ENCODE results near the gene ARID5B.

ARID5B gene

GRCh38 chr10:61901829-61902444 lies 438 bp downstream of the ARID5B start:
- H3K4me1 ChIP-seq (ENCODE audit: control extremely low read depth in 1 of 4, control insufficient read depth in 4 of 4, insufficient read depth in 4 of 4, low read length in 3 of 4) = peaks cover 26 to 62% (median 38%) of the 10 kb centered on the region in 4 experiments
- H3K4me3 ChIP-seq (ENCODE audit: control insufficient read depth in 1 of 7, extremely low read depth in 1 of 7, insufficient read depth in 4 of 7, low read depth in 2 of 7, low read length in 6 of 7) = peak overlapping the region; percentile 52 to 100 (median 92)
- WGBS (ENCODE audit: insufficient coverage) = 0% methylated on average over 7 of the region's 14 CpGs
- H3K9me3 ChIP-seq (ENCODE audit: control extremely low read depth in 1 of 5, control insufficient read depth in 4 of 5, insufficient read depth in 2 of 5, low read depth in 1 of 5, low read length in 4 of 5) = no peaks in the 10 kb centered on the region
- DNase-seq = peak in 1 of 3 donors; percentile 46
- H3K27ac ChIP-seq (ENCODE audit: insufficient read depth in 1 of 2, low read depth in 1 of 2, low read length in 2 of 2, poor library complexity in 1 of 2, severe bottlenecking in 2 of 2) = peak overlapping the region; percentile 64 to 99
- ChIA-PET POLR2A (interaction anchor here (0.7 to 0.9 kb wide), 3 partner anchors 33 to 137 kb away, joined by 3 to 4 read pairs (median 3); no protein-coding TSS in a partner anchor), CTCF (interaction anchor here (0.6 to 4.5 kb wide), 7 partner anchors 12 to 343 kb away, joined by 3 to 22 read pairs (median 6); no protein-coding TSS in a partner anchor)
- H3K36me3 ChIP-seq (ENCODE audit: control insufficient read depth in 4 of 4, insufficient read depth in 4 of 4, low read length in 3 of 4) = peaks cover 0 to 2% (median 0%) of the 10 kb centered on the region in 4 experiments
- no peaks in the 10 kb centered on the region for H3K27me3 ChIP-seq (replicated peaks in 2 of 5; ENCODE audit: control insufficient read depth in 4 of 5, insufficient read depth in 5 of 5, low read length in 4 of 5)

- peaks cover 0 to 5% (median 0%) of the 10 kb centered on the region in 4 experiments for H3K36me3 ChIP-seq (ENCODE audit: control insufficient read depth in 4 of 4, insufficient read depth in 4 of 4, low read length in 3 of 4)
- no peaks in the 10 kb centered on the region for H3K27me3 ChIP-seq (replicated peaks in 2 of 5; ENCODE audit: control insufficient read depth in 4 of 5, insufficient read depth in 5 of 5, low read length in 4 of 5)
- H3K9me3 ChIP-seq (ENCODE audit: control extremely low read depth in 1 of 5, control insufficient read depth in 4 of 5, insufficient read depth in 2 of 5, low read depth in 1 of 5, low read length in 4 of 5) = no peaks in the 10 kb centered on the region
- DNase-seq = peak; percentile 74 to 88 (median 79)
- H3K27ac ChIP-seq (ENCODE audit: insufficient read depth in 1 of 2, low read depth in 1 of 2, low read length in 2 of 2, poor library complexity in 1 of 2, severe bottlenecking in 2 of 2) = peak overlapping the region; percentile 64 to 99
- peak overlapping the region; percentile 58 to 100 (median 92) for H3K4me3 ChIP-seq (ENCODE audit: control insufficient read depth in 1 of 7, extremely low read depth in 1 of 7, insufficient read depth in 4 of 7, low read depth in 2 of 7, low read length in 6 of 7)
- POLR2A ChIA-PET = interaction anchor here (0.7 kb wide), 2 partner anchors 33 to 127 kb away, joined by 3 to 4 read pairs; no protein-coding TSS in a partner anchor
- peaks cover 21 to 55% (median 34%) of the 10 kb centered on the region in 4 experiments for H3K4me1 ChIP-seq (ENCODE audit: control extremely low read depth in 1 of 4, control insufficient read depth in 4 of 4, insufficient read depth in 4 of 4, low read length in 3 of 4)
- CTCF ChIA-PET = interaction anchor here (0.6 to 4.5 kb wide), 6 partner anchors 13 to 342 kb away, joined by 3 to 22 read pairs (median 6); no protein-coding TSS in a partner anchor
- WGBS (ENCODE audit: insufficient coverage) = 0% methylated on average over 11 of the region's 25 CpGs
These were observed 1.1 kb downstream of the ARID5B start for GRCh38 chr10:61902445-61903220.

- H3K4me1 ChIP-seq (ENCODE audit: control extremely low read depth in 1 of 4, control insufficient read depth in 4 of 4, insufficient read depth in 4 of 4, low read length in 3 of 4) = peaks cover 16 to 48% (median 29%) of the 10 kb centered on the region in 4 experiments
These were observed 1.9 kb downstream of the ARID5B start for GRCh38 chr10:61903221-61903927.

GRCh38 chr10:61903928-61904344 lies 2.4 kb downstream of the ARID5B start:
- no peaks in the 10 kb centered on the region for H3K9me3 ChIP-seq (ENCODE audit: control extremely low read depth in 1 of 5, control insufficient read depth in 4 of 5, insufficient read depth in 2 of 5, low read depth in 1 of 5, low read length in 4 of 5)
- H3K4me3 ChIP-seq (ENCODE audit: control insufficient read depth in 1 of 7, extremely low read depth in 1 of 7, insufficient read depth in 4 of 7, low read depth in 2 of 7, low read length in 6 of 7) = peak overlapping the region; percentile 14 to 100 (median 92)
- ChIA-PET POLR2A (no interaction called here), CTCF (interaction anchor here (0.6 to 3.2 kb wide), 4 partner anchors 12 to 1076 kb away, joined by 3 to 14 read pairs (median 5); no protein-coding TSS in a partner anchor)
- H3K27ac ChIP-seq (ENCODE audit: insufficient read depth in 1 of 2, low read depth in 1 of 2, low read length in 2 of 2, poor library complexity in 1 of 2, severe bottlenecking in 2 of 2) = peak overlapping the region; percentile 85 to 99
- no peak for DNase-seq
- 50% methylated on average over 1 of the region's 7 CpGs for whole genome bisulfite sequencing (ENCODE audit: insufficient coverage)
- peaks cover 0 to 5% (median 0%) of the 10 kb centered on the region in 4 experiments for H3K36me3 ChIP-seq (ENCODE audit: control insufficient read depth in 4 of 4, insufficient read depth in 4 of 4, low read length in 3 of 4)
- peaks cover 12 to 42% (median 24%) of the 10 kb centered on the region in 4 experiments for H3K4me1 ChIP-seq (ENCODE audit: control extremely low read depth in 1 of 4, control insufficient read depth in 4 of 4, insufficient read depth in 4 of 4, low read length in 3 of 4)
- no peaks in the 10 kb centered on the region for H3K27me3 ChIP-seq (replicated peaks in 2 of 5; ENCODE audit: control insufficient read depth in 4 of 5, insufficient read depth in 5 of 5, low read length in 4 of 5)

More at GRCh38 chr10:61903221-61903927, 1.9 kb downstream of the ARID5B start:
- CTCF ChIA-PET = interaction anchor here (0.6 to 3.2 kb wide), 5 partner anchors 12 to 1075 kb away, joined by 3 to 14 read pairs (median 6); no protein-coding TSS in a partner anchor
- POLR2A ChIA-PET = no interaction called here
- DNase-seq = peak; percentile 67 to 86 (median 77)
- Histone ChIP-seq H3K4me3 (ENCODE audit: control insufficient read depth in 1 of 7, extremely low read depth in 1 of 7, insufficient read depth in 4 of 7, low read depth in 2 of 7, low read length in 6 of 7) (peak overlapping the region; percentile 58 to 100 (median 92)), H3K9me3 (ENCODE audit: control extremely low read depth in 1 of 5, control insufficient read depth in 4 of 5, insufficient read depth in 2 of 5, low read depth in 1 of 5, low read length in 4 of 5) (no peaks in the 10 kb centered on the region), H3K36me3 (ENCODE audit: control insufficient read depth in 4 of 4, insufficient read depth in 4 of 4, low read length in 3 of 4) (peaks cover 0 to 5% (median 0%) of the 10 kb centered on the region in 4 experiments), H3K27ac (ENCODE audit: insufficient read depth in 1 of 2, low read depth in 1 of 2, low read length in 2 of 2, poor library complexity in 1 of 2, severe bottlenecking in 2 of 2) (peak overlapping the region; percentile 85 to 99), H3K27me3 (replicated peaks in 2 of 5; ENCODE audit: control insufficient read depth in 4 of 5, insufficient read depth in 5 of 5, low read length in 4 of 5) (no peaks in the 10 kb centered on the region)
- WGBS (ENCODE audit: insufficient coverage) = 0% methylated on average over 45 of the region's 56 CpGs

- 53% methylated on average over 4 of the region's 6 CpGs for WGBS (ENCODE audit: insufficient coverage)
- Histone ChIP-seq H3K9me3 (ENCODE audit: control extremely low read depth in 1 of 5, control insufficient read depth in 4 of 5, insufficient read depth in 2 of 5, low read depth in 1 of 5, low read length in 4 of 5) (no peaks in the 10 kb centered on the region), H3K4me3 (ENCODE audit: control insufficient read depth in 1 of 7, extremely low read depth in 1 of 7, insufficient read depth in 4 of 7, low read depth in 2 of 7, low read length in 6 of 7) (peak overlapping the region in 6 of 7 experiments; percentile 6 to 100 (median 94)), H3K36me3 (ENCODE audit: control insufficient read depth in 4 of 4, insufficient read depth in 4 of 4, low read length in 3 of 4) (peaks cover 0 to 5% (median 0%) of the 10 kb centered on the region in 4 experiments), H3K27ac (ENCODE audit: insufficient read depth in 1 of 2, low read depth in 1 of 2, low read length in 2 of 2, poor library complexity in 1 of 2, severe bottlenecking in 2 of 2) (no peak overlapping the region), H3K27me3 (replicated peaks in 2 of 5; ENCODE audit: control insufficient read depth in 4 of 5, insufficient read depth in 5 of 5, low read length in 4 of 5) (no peaks in the 10 kb centered on the region), H3K4me1 (ENCODE audit: control extremely low read depth in 1 of 4, control insufficient read depth in 4 of 4, insufficient read depth in 4 of 4, low read length in 3 of 4) (peaks cover 8 to 32% (median 18%) of the 10 kb centered on the region in 4 experiments)
- POLR2A ChIA-PET = no interaction called here
- CTCF ChIA-PET = interaction anchor here (0.6 to 1.6 kb wide), 13 partner anchors 9 to 765 kb away, joined by 3 to 6 read pairs (median 4); no protein-coding TSS in a partner anchor
- peak; percentile 63 to 76 (median 68) for DNase-seq
These were observed 3.5 kb downstream of the ARID5B start for GRCh38 chr10:61904733-61905725.
